Pulmonary artery endothelial cell (primary cell): ENCODE results near the gene INSR. TPM values are rescaled to one million over a fixed set of nuclear protein-coding genes. Genes with fewer than 3 reads are reported as not detected.
A peak's percentile ranks its signal among the peaks of the same experiment; 100 is the strongest.
"Not testable (repeated sequence)": the region's sequence is repeated elsewhere in the genome, so short reads cannot be mapped to it uniquely, and the experiment has no call there.

ENCODE experiments used
- DNase-seq: peaks from one replicate; pipeline ENCODE4 v3.0.0-alpha.2; 2011; ENCODE audit warnings: low read depth, low spot score
- total RNA-seq: library from RNA; depleted of rRNA; stranded (reverse); fragments of >200 nt; gene quantifications from 2 replicates; pipeline ENCODE4 v1.2.3, GENCODE V29; 2014

Gene INSR
- 14.2 and 30.7 TPM in 2 replicates for total RNA-seq

DNA sequence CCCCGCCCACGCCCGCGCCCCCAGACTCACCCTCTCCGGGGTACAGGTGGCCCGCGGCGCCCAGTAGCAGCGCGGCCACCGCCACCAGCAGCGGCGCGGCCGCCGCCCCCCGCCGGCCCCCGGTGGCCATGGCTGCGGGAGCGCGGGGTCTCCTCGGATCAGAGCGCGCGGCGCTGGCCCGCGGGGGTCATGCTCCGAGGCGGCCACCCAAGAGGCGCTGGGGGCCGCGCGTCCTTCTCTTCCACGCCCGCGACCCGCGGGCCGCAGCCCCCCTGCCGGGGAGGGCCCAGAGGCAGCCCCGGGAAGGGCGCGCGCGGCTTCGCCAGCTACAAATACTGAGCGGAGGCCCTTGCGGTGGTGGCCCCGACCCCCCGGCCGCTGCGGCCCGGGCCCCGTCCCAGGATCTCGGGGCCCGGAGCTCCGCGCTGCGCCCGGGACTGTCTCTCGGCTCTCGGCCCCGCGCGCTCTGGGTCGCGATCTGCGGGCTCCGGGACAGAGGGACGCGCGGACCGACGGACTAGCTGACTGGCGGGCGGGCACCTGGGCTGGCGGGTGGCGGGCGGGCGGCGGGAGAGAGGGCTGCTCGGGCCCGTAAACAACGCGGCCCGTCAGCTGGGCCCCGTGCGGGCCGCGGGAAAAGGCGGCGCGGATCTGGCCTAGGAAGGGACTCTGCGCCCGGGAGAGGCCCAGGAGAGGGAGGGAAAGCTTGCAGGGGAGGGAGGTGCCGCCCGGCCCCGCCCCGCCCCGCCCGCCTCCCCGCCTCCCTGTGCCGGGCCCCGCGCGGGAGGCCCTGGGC, at the start of gene INSR:
Gene INSR, minus strand, starts transcription at position 653 of the 796 bp plus-strand sequence. Its CDS starts 523 bp downstream, at position 130.
- peak; percentile 66 for DNase-seq

DNA sequence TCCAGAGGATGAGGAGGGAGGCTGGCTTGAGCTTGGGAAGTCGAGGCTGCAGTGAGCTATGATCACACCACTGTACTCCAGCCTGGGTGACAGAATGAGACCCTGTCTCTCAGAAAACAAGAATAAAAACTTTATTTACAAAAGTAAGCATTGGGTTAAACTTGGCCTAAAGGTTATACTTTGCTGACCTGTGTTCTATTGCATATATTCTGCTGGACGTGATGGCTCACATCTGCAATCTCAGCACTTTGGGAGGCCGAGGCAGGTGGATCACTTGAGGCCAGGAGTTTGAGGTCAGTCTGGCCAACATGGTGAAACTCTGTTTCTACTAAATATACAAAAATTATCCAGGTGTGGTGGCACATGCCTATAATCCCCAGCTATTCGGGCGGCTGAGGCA, 47.9 kb upstream of the INSR start:
- DNase-seq: no peak

DNA sequence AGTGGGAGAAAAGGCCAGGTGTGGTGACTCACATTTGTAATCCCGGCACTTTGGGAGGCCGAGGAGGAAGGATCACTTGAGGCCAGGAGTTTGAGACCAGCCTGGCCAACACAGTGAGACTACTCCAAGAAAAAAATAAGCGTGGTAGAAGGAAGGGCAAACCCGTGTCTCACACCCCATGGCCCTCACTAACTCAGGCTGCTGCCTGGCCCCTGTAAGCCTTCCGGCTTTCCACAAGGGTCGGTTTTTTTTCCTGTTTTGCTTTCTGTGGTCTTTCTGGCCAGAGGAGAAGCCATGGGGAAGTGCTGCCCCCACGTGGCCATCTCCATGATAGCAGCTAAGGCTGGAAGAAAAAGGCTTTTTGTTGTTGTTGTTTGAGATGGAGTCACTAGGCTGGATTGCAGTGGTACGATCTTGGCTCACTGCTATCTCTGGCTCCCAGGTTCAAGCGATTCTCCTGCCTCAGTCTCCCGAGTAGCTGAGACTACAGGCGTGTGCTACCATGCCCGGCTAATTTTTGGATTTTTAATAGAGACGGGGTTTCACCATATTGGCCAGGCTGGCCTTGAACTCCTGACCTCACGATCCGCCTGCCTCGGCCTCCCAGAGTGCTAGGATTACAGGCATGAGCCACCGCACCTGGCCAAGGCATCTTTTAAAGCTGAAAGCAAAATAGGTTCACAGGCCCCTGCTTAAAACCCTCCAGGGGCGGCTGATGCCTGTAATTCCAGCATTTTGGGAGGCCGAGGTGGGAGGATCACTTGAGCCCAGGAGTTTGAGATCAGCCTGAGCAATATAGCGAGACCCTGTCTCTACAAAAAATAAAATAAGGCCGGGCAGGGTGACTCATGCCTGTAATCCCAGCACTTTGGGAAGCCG, 47.0 kb upstream of the INSR start:
- DNase-seq: no peak

DNA sequence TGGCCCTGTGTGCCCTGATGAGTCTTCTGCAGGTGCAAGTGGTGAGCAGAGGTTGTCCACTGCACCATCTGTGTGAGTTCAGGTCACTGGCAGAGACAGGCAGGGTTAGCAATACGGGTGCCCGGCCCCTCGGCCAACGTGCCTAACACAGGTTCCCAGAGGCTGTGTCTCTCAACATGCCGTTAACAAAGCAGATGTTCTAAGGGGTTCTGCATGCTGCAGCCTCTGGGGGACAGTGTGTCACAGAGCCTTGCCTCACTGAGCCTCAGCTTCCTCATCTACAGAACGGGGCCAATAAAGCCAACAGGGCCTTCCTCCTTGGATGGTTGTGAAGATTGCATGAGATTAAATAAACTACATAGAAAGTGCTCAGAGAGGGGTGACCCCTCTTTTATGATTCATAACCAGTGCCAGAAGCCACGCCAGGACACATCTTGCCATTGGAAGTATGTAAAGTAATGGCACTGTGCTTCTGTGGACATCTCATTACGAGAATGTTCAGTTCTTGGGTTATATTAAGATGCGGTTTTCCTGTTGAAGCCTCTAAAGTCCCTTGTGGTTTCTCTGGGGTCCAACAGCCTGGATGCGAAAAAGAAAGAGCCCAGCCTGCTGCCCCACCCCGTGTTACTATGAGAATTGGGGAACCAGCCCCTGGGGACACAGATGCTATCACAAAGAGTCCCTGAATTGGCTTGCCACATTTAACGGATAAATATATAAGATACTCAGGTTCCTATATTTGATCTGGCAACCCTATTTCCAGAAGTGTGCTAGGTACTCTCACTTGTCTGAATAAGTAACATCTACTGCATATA, 43.4 kb upstream of the INSR start:
- DNase-seq: no peak

DNA sequence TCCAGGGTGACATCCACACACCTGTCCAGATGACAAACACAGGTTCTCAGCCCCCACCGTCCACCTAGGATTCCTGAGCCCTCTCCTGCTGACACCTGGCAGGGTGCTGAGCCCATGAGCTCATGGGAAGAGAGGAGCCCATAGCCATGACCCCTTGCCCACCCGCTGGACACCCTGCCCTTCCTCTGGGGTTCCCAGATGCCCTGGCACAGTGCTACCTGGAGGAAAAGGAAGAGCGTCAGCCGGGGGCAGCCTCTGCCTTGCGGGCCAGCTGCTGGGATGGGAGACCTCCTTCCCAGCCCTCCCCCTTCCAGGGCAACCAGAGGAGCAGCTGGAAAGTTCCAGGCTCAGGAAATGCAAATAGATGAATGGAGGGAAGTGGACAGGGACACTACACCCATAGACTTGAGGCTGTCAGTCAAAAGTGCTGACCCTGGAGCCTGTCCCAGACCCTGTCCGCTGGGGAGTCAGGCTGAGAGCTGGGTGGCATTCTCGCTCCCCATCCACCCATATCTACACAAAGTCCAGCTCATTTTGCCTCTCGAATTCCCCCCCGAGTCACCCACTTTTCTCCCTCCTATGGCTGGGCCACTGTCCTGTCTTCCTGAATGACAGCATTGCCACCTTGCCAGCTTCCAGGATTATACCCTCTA, 42.2 kb upstream of the INSR start:
- DNase-seq: no peak

DNA sequence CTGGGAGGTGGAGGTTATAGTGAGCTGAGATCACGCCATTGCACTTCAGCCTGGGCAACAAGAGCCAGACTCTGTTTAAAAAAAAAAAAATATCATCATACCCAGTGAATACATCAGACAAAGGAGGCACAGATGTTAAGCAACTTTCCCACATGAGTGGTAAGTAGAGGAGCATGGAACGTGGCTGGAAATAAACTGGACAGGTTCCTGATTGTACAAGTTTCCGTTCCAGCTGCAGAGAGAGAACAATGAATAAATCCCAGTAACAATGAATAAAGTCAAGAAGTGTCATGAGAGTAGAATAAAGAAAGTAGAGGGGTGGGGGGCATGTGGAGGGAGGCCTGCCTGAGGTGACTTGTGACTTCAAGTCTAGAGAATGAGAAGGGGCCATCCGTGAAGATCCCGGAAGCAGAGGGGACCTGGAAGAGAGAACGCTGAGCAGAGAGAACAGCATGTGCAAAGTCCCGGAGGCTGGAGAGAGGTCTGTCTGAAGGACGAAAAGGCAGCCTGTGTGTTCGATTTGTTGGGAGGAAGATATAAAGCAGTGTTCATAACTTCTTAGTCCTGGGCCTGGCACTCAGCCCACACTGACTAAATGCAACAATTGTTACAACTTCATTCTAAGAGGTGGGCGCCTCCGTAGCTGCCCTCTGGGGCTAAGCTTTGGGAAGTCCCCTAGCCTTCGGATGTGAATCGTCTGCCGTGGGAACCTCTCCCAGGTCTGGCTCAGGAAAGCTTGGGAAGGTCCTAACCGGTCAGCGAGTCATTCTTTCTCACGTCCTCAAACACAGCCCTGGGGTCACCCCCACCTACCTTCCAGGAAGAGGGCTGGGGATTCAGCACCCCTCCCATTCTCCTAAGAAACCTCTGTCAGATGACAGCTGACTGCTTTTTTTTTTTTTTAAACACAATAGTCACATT, 39.2 kb upstream of the INSR start:
- peak; percentile 75 for DNase-seq

DNA sequence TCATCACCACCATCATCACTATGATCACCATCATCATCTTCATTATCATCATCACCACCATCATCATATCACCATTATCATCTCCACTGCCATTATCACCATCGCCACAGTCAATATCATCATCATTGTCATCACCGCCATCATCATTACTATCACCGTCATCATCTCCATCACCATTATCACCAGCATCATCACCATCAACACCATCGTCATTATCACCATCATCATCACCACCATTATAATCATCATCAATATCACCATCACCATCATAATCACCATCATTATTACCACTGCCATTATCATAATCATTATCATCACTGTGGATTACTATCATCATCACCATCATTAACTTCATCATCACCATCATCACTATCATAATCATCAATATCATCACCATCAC, 37.2 kb upstream of the INSR start:
- DNase-seq: no peak

DNA sequence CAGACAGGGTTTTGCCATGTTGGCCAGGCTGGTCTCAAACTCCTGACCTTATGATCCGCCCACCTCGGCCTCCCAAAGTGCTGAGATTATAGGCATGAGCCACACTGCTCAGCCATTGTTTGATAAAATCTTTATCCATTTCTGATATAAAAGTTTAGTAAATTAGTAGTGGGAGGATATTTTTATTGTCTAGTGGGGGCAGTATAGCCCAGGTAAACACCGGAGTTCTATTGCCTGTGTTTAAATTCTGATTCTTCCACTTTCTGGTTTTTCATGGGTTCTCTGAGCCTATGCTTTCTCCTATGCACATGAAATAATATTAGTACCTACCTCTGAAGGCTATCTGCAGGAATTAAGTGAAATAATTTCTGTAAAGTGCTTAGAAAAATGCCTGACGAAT, 34.4 kb upstream of the INSR start:
- no peak for DNase-seq

DNA sequence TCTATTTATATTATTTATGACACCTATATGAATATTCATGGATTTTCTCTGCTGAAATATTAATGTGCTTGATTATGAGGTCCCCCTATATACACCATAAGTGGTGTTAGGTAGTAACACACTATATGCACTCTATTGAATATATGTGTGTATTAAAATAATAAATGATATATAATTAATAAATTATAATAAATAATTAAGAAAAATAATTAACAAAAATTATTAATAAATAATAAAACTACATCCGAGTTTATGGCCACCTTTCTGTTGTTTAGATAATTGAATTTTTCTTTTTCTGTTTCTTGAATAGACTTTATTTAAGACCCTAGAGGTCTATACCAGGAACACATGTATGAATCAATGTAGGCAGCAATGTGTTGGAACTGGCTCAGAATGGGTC, 33.6 kb upstream of the INSR start:
- no peak for DNase-seq

DNA sequence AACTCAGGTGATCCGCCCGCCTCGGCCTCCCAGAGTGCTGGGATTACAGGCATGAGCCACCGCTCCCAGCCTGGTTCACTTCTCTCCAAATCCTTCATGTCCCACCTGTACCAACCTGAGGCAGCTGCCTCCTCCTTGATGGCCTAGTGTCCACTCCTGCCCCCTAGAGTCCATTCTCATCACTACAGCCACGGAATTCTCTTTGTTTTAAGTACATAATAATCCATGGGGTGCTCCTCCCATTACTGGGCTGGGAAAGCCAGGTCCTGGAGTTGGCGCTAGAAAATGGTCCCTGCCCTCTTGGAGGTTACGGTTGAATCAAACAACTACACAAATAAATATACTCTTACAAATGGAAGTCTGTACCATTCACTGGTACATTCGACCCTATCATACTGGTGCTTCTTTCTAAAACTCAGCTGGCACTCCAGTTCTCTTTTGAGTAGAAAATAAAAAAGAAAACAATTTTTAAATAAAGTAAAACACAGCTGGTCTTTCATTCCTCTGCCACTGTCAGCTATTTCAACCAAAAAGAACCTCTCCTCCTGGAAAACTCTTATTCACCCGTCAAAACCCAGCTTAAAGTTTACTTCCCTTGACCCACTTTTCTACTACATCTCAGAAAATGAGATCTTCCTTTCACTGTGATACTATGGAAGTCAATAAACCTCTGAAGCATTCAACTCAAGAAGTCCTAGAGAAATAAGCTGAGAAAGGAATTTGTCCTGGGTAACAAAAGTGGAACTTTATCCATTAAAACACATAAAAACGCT, 32.1 kb upstream of the INSR start:
- DNase-seq: no peak

DNA sequence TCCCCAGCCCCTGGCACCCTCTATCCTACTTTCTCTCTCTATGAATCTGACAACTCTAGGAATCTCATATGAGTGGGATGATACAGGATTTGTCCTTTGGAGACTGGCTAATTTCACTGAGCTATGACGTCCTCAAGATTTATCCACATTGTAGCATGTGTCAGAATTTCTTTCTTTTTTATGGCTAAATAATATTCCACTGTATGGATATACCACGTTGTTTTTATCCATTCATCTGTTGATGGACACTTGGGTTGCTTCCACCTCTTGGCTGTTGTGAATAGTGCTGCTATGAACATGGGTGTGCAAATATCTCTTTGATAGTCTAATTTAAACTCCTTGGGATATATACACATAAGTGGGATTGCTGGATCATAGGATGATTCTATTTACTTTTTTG, 24.0 kb upstream of the INSR start:
- no peak for DNase-seq

DNA sequence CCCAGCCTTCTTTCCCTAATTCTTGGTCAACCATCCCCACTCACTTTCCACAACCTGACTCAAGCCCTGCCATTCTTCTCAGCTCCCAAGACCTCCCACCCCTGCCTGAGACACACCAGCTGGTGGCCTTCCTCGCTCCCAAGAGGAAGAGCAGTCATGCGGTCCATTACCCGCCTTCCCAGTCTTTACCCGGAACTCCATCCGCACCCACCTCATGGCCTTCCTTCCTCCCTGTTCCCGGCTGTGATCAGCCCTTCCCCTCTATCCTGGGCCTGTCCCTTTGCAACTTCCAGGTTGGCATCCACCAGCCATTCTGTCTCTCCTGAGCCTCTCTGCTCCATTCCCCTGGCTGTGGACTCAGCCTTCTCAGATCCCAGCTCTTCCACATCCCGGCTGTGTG, 18.6 kb upstream of the INSR start:
- no peak for DNase-seq

DNA sequence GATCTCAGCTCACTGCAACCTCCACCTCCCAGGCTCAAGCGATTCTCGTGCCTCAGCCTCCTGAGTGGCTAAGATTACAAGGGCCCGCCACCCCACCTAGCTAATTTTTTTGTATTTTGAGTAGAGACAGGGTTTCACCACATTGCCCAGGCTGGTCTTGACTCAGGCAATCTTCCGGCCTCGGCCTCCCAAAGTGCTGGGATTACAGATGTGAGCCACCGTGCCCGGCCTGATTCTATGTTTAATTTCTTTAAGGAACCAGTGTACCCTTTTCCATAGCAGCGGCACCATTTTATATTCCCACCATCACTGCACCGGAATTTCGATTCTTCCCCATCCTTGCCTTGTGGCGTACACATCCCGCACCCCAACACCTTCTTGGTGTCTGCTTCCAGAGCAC, 17.7 kb upstream of the INSR start:
- no peak for DNase-seq

DNA sequence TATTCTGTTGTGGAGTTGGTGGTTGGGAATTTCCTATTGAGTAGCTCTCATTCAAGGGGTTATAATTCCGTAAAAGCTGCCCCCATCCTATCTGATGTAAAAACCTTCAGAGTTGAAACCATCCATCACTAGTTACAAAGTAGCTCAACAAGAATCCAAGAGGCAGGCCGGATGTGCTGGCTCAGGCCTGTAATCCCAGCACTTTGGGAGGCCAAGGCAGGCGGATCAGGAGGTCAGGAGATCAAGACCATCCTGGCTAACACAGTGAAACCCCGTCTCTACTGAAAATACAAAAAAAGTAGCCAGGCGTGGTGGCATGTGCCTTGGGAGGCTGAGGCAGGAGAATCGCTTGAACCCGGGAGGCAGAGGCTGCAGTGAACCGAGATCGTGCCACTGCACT, 14.1 kb upstream of the INSR start:
- DNase-seq: not testable (repeated sequence)

DNA sequence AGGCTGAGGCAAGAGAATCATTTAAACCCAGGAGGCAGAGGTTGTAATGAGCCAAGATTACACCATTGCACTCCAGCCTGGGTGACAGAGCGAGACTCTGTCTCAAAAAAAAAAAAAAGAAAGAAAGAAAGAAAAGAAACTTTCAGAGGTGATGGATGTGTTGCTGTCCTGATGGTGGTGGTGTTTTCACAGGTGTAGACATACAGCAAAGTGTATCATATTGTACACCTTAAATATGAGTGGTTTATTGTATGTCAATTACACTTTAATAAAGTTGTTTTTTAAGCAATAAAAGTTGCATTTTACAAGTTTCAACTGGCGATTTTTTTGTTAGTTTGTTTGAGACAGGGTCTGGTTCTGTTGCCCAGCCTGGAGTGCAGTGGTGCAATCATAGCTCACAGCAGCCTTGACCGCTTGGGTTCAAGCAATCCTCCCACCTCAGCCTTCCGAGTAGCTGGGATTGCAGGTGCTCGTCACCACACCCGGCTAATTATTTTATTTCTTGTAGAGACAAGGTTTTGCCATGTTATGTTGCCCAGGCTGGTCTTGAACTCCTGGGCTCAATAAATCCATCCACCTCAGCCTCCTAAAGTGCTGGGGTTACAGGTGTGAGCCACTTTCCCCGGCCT, 13.5 kb upstream of the INSR start:
- DNase-seq: no peak

DNA sequence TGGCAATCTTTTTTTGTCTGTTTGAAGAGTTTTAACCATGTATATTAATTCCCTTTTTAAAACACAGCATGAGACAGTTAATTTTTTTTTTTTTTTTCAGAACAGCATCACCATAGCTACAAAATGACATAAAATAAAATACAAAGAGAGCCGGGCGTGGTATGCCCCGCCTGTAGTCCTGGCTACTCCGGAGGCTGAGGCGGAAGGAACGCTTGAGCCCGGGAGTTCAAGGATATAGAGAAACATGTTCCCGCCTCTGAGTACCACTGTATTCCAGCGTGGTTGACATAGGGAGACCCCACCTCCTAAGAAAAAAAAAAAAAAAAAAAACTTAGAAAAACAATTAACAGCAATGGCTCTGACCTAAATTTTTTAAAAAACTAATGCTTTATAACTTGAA, 10.0 kb upstream of the INSR start:
- no peak for DNase-seq

DNA sequence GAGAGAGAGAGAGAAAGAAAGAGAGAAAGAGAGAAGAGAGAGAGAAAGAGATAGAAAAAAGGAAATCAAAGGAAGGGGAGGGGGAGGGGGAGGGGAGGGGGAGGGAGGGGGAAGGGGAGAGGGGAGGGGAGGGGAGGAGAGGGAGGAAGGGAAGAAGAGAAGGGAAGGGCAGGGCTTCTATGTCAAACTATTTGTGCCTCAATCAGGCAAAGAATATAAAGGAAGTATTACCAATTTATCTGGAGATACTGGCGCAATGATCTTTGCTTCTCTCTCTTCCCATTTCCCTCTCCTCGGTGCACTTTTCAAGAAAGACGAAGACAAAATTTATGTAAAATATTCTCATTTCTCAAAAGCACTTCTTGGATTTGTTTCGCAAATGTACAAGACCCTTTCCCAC, 9.3 kb upstream of the INSR start:
- no peak for DNase-seq

DNA sequence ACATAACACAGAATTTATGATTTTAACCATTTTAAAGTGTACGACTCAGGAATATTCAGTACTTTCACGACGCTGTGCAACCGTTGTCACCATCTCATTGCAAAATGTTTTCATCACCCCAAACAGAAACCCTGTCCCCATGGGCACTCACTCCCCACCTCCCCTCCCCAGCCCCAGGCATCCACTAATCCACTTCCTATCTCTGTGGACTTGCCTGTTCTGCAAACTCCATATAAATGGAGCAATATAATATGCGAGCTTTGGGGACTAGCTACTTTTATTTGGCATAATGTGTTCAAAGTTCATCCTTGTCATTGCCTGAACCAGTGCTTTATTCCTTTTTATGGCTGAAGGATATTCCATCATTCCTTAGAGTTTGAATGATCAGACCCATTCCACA, 7.3 kb upstream of the INSR start:
- no peak for DNase-seq

DNA sequence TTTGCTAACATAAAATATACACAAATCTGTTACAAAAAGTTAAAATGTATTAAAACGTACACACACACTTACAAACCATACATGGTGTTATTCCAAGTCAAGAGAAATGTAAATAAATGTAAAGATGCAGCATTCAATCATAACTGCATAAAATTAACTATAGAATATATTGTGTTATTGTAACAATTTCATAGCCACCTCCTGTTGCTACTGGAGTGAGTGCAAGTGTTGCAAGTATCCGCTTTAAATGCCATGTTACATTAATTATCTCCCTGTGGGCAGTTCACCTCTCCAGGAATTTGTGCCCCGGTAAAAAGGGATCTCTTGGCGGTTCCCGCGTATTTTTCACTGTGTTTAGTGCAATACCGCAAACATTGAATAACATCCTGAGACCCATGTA, 3.5 kb upstream of the INSR start:
- no peak for DNase-seq
